Activated naive CD4-positive, alpha-beta T cell treated with anti-CD3 and anti-CD28 coated beads, Interleukin-2, amount 10 ng/mL, durations not matched to agents 7 days and 5 days (primary cell): ENCODE data around the gene DDOST.
A peak's percentile ranks its signal among the peaks of the same experiment; 100 is the strongest.
"Not testable (repeated sequence)": the region's sequence is repeated elsewhere in the genome, so short reads cannot be mapped to it uniquely, and the experiment has no call there.

Experiments used
- CTCF ChIA-PET: fragments of 350-600 bp; sonication (Branson Sonifier 250); formaldehyde crosslinking; loops from one replicate; lab custom pipeline; 2021; ENCODE audit warnings: antibody characterized with exemption; lab: Charles Lee
- DNase-seq: peaks from one replicate; pipeline ENCODE4 v3.0.0-alpha.2; 2020
- H3K27ac Mint-ChIP-seq: one replicate; pipeline ENCODE4 v1.8.0; 2021; ENCODE audit warnings: mild to moderate bottlenecking, moderate library complexity, mixed read lengths
- H3K27me3 Mint-ChIP-seq: one replicate; pipeline ENCODE4 v1.8.0; 2021; ENCODE audit warnings: mild to moderate bottlenecking, mixed read lengths
- H3K36me3 Mint-ChIP-seq: one replicate; pipeline ENCODE4 v1.8.0; 2021; ENCODE audit warnings: mixed read lengths
- H3K4me1 Mint-ChIP-seq: one replicate; pipeline ENCODE4 v1.8.0; 2021; ENCODE audit warnings: mixed read lengths
- H3K4me3 Mint-ChIP-seq: one replicate; pipeline ENCODE4 v1.8.0; 2021; ENCODE audit warnings: mild to moderate bottlenecking, moderate library complexity, mixed read lengths
- H3K9me3 Mint-ChIP-seq: one replicate; pipeline ENCODE4 v1.8.0; 2021; ENCODE audit warnings: mixed read lengths

The DDOST gene

DNA sequence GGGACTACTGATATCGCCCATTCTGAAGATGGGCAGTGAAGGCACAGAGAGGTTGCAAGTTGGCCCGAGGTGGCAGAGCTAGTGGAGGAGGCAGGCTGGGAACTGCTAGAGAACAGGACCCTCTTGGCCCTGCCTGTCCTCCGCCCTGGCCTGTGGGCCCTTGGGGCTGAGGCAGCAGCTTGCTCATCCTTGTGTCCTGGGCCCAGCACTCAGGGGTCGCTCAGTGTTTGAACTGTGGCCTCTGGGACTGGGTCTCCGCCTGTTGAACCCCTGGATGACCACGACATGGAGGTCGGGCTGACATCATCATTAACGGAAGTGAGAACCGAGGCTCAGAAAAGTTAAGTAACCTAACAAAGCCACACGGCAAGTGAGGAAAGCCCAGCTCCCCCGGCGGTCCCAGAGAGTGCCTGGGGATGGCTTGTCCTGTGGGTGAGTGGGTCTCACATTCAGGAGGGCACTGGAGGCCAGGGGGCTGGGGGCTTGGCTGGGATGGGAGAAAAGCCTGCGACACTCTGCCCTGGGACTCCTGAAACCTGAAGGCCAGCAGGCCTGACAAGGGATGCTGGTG is 23.0 kb upstream of the DDOST start:
- H3K9me3 Mint-ChIP-seq = no peaks in the 10 kb centered on the region
- H3K4me3 Mint-ChIP-seq = no peak overlapping the region
- CTCF ChIA-PET = no interaction called here
- H3K4me1 Mint-ChIP-seq = peaks cover 8% of the 10 kb centered on the region
- H3K36me3 Mint-ChIP-seq = no peaks in the 10 kb centered on the region
- peaks cover 95% of the 10 kb centered on the region for H3K27me3 Mint-ChIP-seq
- DNase-seq = no peak
- H3K27ac Mint-ChIP-seq = no peak overlapping the region

DNA sequence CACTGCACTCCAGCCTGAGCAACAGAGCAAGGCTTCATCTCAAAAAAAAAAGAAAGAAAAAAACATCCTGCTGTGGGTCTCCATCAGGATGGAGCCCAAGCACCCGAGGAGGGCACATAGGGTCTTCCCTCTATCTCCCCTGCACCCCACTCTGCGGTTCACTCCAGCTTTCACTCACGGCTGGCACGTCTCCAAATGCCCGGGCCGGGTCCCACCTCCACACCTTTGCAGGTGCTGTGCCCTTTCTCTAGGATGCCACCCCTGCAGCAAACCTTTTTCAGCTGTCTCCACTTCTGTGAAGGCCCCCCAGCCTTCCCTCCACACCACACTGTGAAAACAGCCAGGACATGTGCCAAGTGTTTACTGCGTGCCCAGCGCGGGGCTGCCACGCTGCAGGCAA is 22.4 kb upstream of the DDOST start:
- Mint-ChIP-seq H3K4me1 (peaks cover 12% of the 10 kb centered on the region), H3K27me3 (peaks cover 95% of the 10 kb centered on the region), H3K4me3 (no peak overlapping the region), H3K36me3 (no peaks in the 10 kb centered on the region), H3K9me3 (no peaks in the 10 kb centered on the region), H3K27ac (no peak overlapping the region)
- DNase-seq = no peak
- CTCF ChIA-PET = no interaction called here

DNA sequence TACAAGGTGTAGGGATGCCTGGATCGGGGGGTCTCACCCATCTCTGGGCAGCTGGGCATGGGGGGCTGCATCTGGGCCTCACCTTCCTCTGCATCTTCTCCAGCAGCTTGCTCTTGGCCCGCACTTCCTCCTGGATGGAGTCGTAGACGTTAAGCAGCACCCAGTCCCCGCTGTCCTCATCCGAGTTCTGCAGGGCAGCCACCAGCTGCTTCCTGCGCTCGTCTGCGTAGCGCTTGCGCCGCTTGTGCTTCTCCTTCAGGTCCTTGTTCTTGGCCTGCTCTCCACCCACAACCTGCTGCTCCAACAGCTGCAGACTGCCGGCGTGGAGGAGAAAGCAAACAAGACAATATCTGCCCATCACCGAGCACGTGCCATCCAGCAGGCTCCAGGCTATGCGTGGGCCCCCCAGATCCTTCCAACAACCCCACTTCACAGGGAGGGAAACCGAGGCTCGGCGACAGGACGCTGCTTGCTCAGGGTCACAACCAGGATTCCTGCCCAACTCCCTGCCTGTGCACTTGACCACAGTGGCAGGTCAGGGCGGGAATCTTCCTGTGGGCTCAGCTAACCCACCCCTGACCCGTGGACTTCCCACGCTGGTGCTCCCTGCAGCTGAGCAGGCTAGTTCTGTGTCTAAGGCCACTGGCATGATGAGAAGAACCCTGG is 21.5 kb upstream of the DDOST start:
- Mint-ChIP-seq H3K27ac (no peak overlapping the region), H3K36me3 (peaks cover 1% of the 10 kb centered on the region), H3K4me3 (no peak overlapping the region), H3K4me1 (peaks cover 20% of the 10 kb centered on the region), H3K27me3 (peaks cover 96% of the 10 kb centered on the region), H3K9me3 (peaks cover 7% of the 10 kb centered on the region)
- CTCF ChIA-PET = interaction anchor here (1.1 kb wide), 1 partner anchor 21 kb away, joined by 3 read pairs; the partner anchor contains the start of gene DDOST
- no peak for DNase-seq

DNA sequence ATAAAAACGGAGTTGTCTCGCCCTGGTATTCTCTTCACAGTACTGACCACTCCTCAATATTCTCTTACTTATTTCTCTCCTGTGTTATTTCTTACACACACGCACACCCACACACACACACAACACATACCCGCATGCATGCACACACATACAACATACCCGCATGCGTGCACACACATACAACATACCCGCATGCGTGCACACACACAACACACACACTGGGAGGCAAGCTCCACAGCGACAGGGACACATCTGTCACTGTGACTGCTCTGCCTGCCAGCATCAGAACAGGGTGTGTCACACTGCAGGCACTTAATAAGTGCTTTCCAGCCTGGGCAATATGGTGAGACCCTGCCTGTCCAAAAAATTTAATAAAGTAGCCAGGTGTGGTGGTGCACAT is 20.8 kb upstream of the DDOST start:
- H3K27ac Mint-ChIP-seq = no peak overlapping the region
- H3K27me3 Mint-ChIP-seq = peaks cover 97% of the 10 kb centered on the region
- CTCF ChIA-PET = interaction anchor here (1.1 kb wide), 1 partner anchor 20 kb away, joined by 3 read pairs; the partner anchor contains the start of gene DDOST
- no peak overlapping the region for H3K4me3 Mint-ChIP-seq
- H3K9me3 Mint-ChIP-seq = peaks cover 12% of the 10 kb centered on the region
- peaks cover 1% of the 10 kb centered on the region for H3K36me3 Mint-ChIP-seq
- peaks cover 22% of the 10 kb centered on the region for H3K4me1 Mint-ChIP-seq
- DNase-seq = no peak

DNA sequence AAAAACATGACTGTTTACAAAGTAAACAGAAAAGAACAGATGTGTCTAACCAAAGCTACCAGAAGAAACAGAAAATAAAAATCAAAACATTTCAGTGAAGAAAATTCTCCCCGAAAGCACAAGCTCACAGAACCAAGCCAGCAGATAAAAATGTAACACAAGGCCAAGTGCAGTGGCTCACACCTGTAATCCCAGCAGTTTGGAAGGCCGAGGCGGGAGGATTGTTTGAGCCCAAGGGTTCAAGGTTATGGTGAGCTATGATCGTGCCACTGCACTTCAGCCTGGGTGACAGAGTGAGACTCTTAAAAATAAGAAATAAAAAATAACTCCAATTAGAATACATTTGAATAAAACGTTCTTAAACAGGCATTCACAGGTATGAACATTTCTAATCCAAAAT is 19.1 kb upstream of the DDOST start:
- H3K9me3 Mint-ChIP-seq = peaks cover 12% of the 10 kb centered on the region
- no peak for DNase-seq
- H3K27ac Mint-ChIP-seq = no peak overlapping the region
- peaks cover 94% of the 10 kb centered on the region for H3K27me3 Mint-ChIP-seq
- H3K36me3 Mint-ChIP-seq = peaks cover 1% of the 10 kb centered on the region
- no peak overlapping the region for H3K4me3 Mint-ChIP-seq
- CTCF ChIA-PET = no interaction called here
- H3K4me1 Mint-ChIP-seq = peaks cover 22% of the 10 kb centered on the region

DNA sequence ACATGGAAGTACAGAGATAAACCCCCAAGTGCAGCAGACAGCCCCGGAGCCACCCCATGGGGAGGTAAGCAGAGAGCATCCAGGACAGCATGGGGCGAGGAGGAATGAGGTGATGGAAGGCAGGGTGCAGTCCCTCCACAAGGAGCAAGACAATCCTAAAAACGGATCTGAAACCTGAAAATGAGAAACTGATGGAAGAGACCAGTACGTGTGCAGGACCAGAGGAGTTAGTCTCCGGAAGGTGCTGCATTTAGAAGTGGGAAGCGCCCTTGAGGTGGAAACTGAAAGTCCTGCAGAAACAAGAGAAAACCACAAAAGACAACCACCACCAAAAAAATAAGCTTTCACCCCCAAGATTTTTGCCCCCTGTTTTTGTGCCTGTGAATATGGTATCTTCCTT is 17.4 kb upstream of the DDOST start:
- Mint-ChIP-seq H3K36me3 (peaks cover 1% of the 10 kb centered on the region), H3K4me1 (peaks cover 22% of the 10 kb centered on the region), H3K27ac (no peak overlapping the region), H3K4me3 (peak overlapping the region; percentile 1), H3K9me3 (peaks cover 12% of the 10 kb centered on the region), H3K27me3 (peaks cover 94% of the 10 kb centered on the region)
- DNase-seq = peak; percentile 65
- CTCF ChIA-PET = no interaction called here

DNA sequence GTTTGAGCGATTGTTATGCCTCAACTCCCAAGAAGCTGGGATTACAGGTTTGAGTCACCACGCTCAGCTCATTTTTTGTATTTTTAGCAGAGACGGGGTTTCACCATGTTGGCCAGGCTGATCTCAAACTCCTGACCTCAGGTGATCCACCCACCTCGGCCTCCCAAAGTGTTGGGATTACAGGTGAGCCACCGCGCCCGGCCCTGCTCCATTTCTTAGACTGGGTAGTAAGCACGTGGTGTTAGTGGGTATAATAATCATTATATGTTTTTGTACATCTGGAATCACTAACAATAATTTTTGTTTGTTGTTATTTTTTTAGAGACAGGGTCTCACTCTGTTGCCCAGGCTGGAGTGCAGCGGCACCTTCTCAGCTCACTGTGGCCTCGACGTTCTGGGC is 12.5 kb upstream of the DDOST start:
- peaks cover 83% of the 10 kb centered on the region for H3K27me3 Mint-ChIP-seq
- not testable (repeated sequence) for H3K4me3 Mint-ChIP-seq, H3K36me3 Mint-ChIP-seq, DNase-seq, H3K27ac Mint-ChIP-seq
- H3K4me1 Mint-ChIP-seq = peaks cover 10% of the 10 kb centered on the region
- H3K9me3 Mint-ChIP-seq = peaks cover 12% of the 10 kb centered on the region
- CTCF ChIA-PET = interaction anchor here (0.6 kb wide), 1 partner anchor 863 kb away, joined by 4 read pairs; no protein-coding TSS in a partner anchor

DNA sequence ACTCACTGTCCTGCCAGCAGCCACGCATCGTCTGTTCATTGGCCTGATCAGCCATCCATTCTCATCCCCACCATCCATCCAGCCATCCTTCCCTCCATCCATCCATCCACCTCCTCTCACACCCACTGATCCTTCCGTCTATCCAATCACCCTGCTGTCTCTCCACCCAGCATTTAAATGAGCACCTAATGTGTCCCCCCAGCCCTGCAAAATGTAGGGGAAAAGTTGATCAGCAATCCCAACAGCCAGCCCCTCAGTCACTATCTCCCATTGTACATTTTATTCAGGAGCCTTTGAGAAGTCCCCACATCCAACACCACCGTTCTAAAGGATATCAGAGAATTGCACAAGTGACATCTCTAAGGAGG is 11.1 kb upstream of the DDOST start:
- DNase-seq = no peak
- Mint-ChIP-seq H3K27ac (no peak overlapping the region), H3K4me3 (no peak overlapping the region), H3K4me1 (peaks cover 1% of the 10 kb centered on the region), H3K9me3 (peaks cover 2% of the 10 kb centered on the region), H3K27me3 (peaks cover 73% of the 10 kb centered on the region), H3K36me3 (no peaks in the 10 kb centered on the region)
- CTCF ChIA-PET = no interaction called here

DNA sequence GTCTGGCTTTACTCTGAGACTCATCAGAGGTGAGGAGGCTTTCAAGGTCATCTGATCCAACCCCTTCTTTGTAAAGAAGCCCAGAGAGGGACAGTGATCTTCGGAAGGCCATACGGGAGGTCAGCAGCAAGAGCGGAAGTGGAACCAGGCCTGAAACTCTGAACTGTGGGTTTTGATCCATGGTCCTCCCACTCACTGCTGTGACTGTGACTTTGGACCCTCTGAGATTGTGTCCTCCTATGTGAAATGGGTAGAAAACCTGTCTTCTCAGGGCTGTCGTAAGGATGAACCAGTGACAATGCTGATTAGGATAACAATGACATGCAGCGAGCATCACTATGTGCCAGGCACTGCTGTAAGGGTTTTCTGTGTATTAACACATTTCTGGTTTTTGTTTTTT is 9.8 kb upstream of the DDOST start:
- CTCF ChIA-PET = no interaction called here
- no peak for DNase-seq
- no peaks in the 10 kb centered on the region for H3K9me3 Mint-ChIP-seq
- peaks cover 5% of the 10 kb centered on the region for H3K4me1 Mint-ChIP-seq
- no peak overlapping the region for H3K4me3 Mint-ChIP-seq
- H3K27ac Mint-ChIP-seq = no peak overlapping the region
- peaks cover 62% of the 10 kb centered on the region for H3K27me3 Mint-ChIP-seq
- H3K36me3 Mint-ChIP-seq = no peaks in the 10 kb centered on the region

DNA sequence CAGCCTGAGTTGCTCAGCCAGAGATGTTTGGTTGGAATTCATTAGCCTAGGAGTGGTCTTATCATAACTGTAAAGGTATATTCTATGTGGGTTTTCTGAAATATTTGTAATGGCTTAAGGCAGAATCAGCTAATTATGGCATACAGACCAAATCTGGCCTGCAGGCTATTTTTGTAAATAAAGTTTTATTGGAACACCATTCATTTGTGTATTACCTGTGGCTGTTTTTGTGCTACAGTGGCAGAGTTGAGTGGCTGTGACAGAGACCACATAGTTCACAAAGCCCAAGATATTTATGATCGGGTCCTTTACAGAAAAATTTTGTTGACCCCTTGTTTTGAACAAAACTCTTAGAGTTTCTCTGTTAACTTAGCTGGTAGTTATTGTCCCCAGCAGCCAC is 7.4 kb upstream of the DDOST start:
- Mint-ChIP-seq H3K9me3 (no peaks in the 10 kb centered on the region), H3K4me1 (peaks cover 9% of the 10 kb centered on the region), H3K4me3 (no peak overlapping the region), H3K36me3 (no peaks in the 10 kb centered on the region), H3K27ac (no peak overlapping the region), H3K27me3 (peaks cover 42% of the 10 kb centered on the region)
- DNase-seq = no peak
- CTCF ChIA-PET = interaction anchor here (0.7 kb wide), 1 partner anchor 319 kb away, joined by 3 read pairs; no protein-coding TSS in a partner anchor

DNA sequence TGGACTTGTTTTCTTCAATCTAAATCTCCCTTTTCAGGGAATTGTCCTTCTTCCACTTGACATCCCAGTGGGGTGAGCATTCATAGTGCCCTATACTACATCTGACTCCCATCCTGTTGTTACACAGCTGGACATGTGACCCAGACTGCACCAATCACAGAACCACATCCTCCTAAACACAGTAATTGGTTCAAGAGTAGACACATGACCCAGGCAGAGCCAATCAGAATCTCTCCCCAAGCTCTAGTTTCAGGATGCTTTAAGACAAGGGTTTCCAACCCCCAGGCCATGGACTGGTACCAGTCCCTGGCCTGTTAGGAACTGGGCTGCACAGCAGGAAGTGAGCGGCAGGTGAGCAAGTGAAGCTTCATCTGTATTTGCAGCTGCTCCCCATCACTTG is 5.6 kb upstream of the DDOST start:
- Mint-ChIP-seq H3K36me3 (no peaks in the 10 kb centered on the region), H3K27me3 (peaks cover 24% of the 10 kb centered on the region), H3K4me3 (no peak overlapping the region), H3K4me1 (peaks cover 19% of the 10 kb centered on the region), H3K27ac (no peak overlapping the region), H3K9me3 (no peaks in the 10 kb centered on the region)
- DNase-seq = peak; percentile 46
- CTCF ChIA-PET = no interaction called here

DNA sequence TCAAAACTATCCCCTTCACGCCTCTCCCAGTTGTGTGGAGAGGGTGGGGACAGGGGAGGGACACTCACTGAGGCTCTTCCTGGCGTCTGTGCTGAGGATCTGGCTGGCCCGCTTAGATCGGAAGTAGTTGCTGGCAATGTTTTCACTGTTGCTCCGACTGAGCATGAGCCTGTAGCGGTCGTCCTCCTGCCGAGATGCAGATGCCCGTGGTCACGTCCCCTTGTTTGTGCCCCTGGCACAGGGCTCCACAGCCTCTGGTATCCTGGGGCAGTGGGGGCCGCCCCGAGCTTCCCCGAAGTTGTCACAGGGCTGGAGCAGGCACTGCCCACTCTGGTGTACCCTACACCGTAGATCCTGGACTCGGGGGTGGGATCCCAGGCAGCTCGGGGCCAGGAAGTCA is 5.0 kb upstream of the DDOST start:
- Mint-ChIP-seq H3K36me3 (peaks cover under 1% of the 10 kb centered on the region), H3K27ac (no peak overlapping the region), H3K27me3 (peaks cover 18% of the 10 kb centered on the region), H3K4me1 (peaks cover 22% of the 10 kb centered on the region), H3K4me3 (no peak overlapping the region), H3K9me3 (no peaks in the 10 kb centered on the region)
- CTCF ChIA-PET = no interaction called here
- DNase-seq = no peak

DNA sequence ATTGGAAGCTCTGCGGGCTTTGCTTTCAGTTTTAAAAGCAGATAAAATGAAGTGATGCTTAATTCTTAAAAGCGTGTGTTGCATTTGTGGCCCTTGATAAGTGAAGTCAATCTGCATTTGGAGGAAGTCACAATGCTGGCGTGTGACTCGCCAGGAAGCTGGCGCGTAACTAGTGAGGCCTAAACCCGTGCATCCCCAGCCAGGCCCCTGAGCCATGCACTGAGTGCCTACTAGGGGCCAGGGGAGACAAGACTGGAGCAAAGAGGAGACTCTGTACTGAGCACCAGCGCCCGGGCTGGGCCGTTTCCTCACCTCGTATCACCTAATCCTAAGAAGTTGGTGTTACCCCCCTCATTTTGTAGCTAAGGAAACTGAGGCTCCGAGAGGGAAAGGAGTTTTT is 4.6 kb upstream of the DDOST start:
- H3K27ac Mint-ChIP-seq = no peak overlapping the region
- H3K4me3 Mint-ChIP-seq = no peak overlapping the region
- H3K27me3 Mint-ChIP-seq = peaks cover 13% of the 10 kb centered on the region
- no peaks in the 10 kb centered on the region for H3K9me3 Mint-ChIP-seq
- DNase-seq = no peak
- CTCF ChIA-PET = no interaction called here
- peaks cover 23% of the 10 kb centered on the region for H3K4me1 Mint-ChIP-seq
- peaks cover 2% of the 10 kb centered on the region for H3K36me3 Mint-ChIP-seq

DNA sequence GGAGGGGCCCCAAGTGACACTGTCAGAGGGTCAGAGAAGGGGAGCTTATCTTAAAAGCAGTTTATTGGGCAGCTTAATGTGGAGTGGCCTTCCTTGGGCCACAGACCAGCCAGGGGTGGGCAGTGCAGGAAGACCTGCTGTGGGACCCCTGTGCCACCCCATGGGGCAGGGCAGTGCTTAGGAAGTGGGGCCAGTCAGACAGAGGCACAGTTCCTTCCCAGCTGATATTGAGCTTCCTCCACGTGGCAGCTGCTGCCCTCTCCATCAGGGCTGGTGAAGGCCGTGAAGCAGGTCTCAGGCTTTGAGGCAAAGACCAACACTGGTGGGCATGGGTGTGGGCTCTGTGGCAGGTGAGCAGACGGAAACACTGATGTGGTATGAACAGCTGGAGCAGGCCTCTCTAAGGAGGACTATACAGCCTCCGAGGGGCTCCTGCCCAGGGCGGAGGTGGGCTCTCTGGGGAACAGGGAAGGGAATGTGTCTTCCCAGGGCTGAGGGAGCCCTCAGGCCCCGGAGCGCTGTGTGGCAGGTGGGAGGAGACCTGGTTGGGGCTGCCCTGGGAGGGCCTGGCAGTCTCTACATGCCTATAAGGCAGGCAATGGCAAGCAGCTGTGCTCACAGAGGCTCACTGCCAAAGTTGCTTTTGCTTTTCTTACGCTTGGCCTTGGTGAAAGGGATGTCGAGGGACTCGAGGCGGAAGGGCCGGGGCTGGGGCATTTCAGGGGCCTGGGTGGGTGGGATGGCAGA is 3.0 kb upstream of the DDOST start:
- DNase-seq = no peak

More for the DNA sequence above, 3.0 kb upstream of the DDOST start:
- no peaks in the 10 kb centered on the region for H3K9me3 Mint-ChIP-seq
- no peak overlapping the region for H3K27ac Mint-ChIP-seq
- peaks cover 3% of the 10 kb centered on the region for H3K27me3 Mint-ChIP-seq
- peaks cover 39% of the 10 kb centered on the region for H3K4me1 Mint-ChIP-seq
- H3K36me3 Mint-ChIP-seq = peaks cover 17% of the 10 kb centered on the region
- CTCF ChIA-PET = interaction anchor here (0.9 to 1.1 kb wide), 4 partner anchors 30 to 89 kb away, joined by 3 read pairs; no protein-coding TSS in a partner anchor
- no peak overlapping the region for H3K4me3 Mint-ChIP-seq
